Measurements from ENCODE around the gene SIRT7.

DNA sequence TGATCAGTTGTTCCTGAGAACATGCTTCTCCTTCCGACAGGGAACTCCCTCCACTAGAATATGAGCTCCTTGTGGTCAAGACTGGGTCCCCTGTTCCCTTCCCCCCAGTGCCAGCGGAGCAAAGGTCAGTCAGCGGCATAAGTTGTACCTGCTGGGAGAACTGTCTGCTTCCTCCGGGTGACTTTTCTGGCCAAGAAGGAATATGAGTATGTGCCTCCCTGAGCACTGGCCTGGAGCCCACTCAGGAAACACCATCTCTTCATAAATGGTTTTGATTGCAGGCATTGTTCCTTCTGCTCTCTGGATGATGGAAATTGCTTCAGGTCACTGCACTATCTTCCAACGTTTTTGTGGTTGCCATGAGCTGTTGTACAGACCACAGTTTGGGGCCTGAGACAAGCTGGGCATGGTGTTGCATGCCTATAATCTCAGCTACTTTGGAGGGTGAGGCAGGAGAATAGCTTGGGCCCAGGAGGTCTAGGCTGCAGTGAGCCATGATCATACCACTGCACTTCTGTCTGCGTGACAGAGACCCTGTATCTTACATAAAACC is 54.8 kb downstream of the SIRT7 start:
- TF ChIP-seq POLR2AphosphoS5 (IDR thresholded peaks at IDR 0.05) (no peak), EP300 (IDR thresholded peaks at IDR 0.05) (no peak)
